IPS-NIHi11 (cell line): ENCODE data around the gene ATP10B.

Source experiments
- DNase-seq: peaks from one replicate; pipeline ENCODE4 v3.0.0; 2012; ENCODE audit warnings: mixed read lengths, low spot score

The ATP10B gene

DNA sequence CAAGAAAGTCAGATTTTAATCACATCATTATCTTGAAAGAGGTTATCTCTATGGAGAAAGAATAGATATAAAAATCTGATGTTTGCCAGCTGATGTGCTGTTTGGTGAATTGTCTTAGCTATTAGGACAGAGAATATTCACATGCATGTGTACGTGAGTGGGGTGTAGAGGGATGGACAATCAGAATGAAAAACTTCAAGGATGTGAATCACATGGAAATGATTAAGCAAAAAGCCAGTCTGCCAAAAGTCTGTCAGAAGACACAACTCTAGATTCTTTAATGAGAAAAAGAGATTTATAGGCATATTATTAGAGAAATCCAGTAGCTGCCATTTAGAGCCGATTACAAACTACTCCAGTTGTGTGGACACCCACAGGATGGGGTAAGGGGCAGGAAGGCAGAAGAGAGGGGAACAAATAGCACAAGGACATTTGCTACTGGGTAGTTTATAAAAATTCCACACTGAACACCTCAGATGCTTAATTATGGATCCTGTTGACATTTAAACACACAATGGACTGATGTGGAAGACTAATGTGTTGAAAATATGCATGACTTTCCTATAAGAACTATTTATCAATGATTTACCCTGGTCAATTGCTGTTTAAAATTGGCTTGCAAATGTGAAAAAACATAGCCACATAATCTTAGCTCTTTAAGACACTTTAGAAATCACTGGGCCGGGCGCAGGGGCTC, 302.9 kb downstream of the ATP10B start:
- DNase-seq, result no peak

DNA sequence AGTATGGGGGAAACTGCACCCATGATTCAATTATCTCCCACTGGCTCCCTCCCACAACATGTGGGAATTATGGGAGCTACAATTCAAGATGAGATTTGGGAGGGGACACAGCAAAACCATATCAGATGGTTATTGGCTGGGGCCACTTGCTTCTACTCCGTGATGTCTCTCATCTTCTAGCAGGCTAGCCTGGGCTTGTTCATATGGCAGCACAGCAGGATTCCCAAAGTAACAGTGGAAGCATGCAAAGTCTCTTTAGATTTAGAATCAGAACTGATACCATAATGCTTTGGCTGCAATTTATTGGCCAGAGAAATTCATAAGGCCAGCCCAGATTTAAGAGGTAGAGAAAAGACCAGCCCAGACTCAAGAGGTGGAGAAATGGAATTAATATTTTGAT, 304.1 kb downstream of the ATP10B start:
- DNase-seq, result no peak

GRCh38 chr5:160547061-160547460, 304.9 kb downstream of the ATP10B start:
- DNase-seq, result no peak

GRCh38 chr5:160545832-160546231, 306.2 kb downstream of the ATP10B start:
- DNase-seq, result no peak

DNA sequence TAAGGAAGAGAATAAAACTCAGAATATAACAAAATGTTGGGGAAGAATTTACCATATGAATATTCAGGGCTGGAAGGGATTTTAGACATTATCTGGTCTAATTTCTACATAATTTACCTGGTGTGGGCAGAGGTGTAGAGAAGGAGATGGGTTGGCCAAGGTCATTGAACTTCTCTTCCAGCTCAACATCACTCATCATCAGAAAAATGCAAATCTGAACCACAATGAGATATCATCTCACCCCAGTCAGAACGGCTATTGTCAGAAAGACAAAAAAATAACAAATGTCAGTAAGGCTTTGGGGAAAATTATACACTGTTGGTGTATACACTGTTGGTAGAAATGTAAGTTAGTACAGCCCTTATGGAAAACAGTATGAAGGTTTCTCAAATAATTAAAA, 308.6 kb downstream of the ATP10B start:
- no peak for DNase-seq

DNA sequence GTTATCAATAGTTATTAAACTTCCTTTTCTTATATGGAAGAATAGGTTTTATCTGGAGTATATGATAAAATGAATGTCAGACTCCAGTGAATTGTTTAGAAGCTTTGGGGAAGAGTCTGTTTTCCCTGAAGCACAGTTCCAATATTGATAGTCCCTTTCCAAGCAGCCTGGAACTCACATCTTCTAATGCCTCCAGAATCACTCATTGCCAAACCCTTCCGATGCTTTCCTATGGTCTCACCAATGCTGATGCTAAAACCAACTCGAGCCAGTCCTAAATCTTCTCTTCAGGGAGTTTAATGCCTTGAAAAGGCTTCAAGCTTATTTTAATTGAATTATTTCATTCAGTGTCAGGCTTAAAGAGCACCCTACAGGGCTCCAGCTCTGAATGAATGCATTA, 309.2 kb downstream of the ATP10B start:
- no peak for DNase-seq

- no peak for DNase-seq
Observed at GRCh38 chr5:160542281-160542680, 309.7 kb downstream of the ATP10B start.

DNA sequence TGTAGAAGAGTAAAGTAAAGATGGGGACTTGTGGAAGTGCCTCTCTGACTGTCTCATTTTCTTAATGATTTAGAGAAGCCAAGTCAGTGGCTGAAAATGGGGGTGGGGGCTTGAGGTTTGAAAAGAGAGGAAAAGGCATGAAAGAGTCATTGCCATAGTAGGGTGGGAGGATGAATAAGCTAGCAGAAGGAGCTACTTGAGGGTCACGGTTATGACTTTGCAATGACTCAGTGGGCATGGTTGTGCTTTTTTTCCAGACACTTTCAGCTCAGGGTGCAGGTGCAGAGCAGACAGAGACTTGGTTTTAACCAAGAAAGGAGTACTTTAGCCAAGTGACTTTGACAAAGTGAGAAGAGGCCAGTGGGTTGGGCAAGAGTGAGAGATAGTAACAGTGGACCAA, 312.6 kb downstream of the ATP10B start:
- no peak for DNase-seq

DNA sequence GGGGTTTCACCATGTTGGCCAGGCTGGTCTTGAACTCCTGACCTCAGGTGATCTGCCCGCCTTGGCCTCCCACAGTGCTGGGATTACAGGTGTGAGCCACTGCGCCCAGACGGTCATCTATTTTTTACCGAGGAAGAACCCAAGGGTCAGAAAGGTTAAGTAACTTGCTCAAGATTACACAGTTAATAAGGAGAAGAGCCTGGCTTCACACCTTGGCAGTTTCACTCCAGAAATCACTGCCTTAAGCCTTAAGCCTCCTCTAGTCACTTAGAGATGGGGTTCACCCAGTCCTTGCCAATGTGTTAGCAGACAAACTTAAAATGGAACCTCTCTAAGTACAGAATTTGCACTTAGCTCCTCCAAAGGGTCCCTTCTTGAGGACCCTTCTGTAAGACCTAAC, 314.1 kb downstream of the ATP10B start:
- DNase-seq, result no peak

DNA sequence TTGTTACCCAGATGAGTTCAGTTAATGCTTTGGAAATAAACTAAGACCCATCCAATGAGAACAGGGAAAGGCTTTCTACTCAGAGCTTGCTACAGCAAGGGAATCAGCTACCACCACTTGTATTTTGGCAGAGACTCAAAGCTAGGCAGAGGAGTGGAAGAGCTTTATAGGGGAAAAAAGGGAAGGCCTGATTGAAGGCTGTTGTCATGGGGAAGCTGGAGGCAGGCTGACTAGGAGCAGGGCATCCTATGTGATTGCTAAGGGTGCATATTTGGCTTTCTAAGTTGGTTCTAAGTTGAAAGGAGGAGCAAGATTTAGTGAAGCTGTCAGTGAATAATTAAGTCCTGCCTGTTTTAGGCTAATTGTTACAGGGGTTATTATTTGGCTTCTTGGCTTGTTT, 314.9 kb downstream of the ATP10B start:
- DNase-seq, result no peak

- no peak for DNase-seq
Observed at GRCh38 chr5:160534914-160535313, 317.1 kb downstream of the ATP10B start.

DNA sequence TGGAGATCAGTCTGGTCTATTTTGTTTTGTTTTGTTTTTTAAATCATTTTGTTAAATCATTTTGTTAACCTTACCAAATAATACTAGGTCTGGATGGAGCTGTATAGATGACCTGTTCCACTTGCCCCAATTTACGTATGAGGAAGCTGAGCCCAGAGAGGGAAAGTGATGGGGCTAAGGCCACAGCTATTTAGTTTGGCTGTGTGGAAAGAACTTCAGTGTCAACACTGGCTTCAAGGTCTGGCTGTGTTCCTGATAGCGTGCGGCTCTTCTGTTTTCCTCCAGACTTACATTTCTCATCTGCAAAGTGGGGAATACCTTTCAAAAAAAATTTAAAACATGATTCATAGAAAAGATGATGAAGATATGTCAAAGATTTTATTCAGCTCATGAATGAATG, 317.9 kb downstream of the ATP10B start:
- DNase-seq, result no peak

- DNase-seq, result no peak
Observed at GRCh38 chr5:160525471-160526261, 326.3 kb downstream of the ATP10B start.

DNA sequence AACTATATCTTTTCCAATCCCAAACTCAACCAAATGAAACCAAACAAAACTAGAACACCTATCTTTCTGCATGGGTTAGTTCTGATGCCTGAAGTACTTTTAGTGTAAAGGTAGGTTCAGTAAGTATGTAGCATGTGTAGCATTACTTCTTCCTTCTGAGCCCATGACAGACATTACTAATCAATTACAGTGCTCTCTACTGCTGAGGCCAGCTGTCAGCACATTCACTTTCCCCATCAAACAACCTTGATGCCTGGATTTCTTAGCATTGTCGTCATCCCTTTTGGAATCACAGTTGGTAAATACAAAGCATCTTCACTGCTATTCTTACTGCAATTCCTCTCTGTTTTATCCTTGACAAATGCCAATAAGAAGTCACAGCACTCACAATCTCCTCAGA, 327.2 kb downstream of the ATP10B start:
- DNase-seq, result no peak

GRCh38 chr5:160523502-160524163, 328.4 kb downstream of the ATP10B start:
- no peak for DNase-seq

DNA sequence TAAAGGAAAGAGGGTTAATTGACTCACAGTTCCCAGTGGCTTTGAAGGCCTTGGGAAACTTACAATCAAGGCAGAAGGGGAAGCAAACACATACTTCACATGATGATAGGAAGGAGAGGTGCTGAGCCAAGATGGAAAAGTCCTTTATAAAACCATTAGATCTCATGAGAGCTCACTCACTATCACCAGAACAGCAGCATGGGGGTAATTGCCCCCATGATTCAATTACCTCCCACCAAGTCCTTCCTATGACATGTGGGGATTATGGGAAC, 330.7 kb downstream of the ATP10B start:
- no peak for DNase-seq

DNA sequence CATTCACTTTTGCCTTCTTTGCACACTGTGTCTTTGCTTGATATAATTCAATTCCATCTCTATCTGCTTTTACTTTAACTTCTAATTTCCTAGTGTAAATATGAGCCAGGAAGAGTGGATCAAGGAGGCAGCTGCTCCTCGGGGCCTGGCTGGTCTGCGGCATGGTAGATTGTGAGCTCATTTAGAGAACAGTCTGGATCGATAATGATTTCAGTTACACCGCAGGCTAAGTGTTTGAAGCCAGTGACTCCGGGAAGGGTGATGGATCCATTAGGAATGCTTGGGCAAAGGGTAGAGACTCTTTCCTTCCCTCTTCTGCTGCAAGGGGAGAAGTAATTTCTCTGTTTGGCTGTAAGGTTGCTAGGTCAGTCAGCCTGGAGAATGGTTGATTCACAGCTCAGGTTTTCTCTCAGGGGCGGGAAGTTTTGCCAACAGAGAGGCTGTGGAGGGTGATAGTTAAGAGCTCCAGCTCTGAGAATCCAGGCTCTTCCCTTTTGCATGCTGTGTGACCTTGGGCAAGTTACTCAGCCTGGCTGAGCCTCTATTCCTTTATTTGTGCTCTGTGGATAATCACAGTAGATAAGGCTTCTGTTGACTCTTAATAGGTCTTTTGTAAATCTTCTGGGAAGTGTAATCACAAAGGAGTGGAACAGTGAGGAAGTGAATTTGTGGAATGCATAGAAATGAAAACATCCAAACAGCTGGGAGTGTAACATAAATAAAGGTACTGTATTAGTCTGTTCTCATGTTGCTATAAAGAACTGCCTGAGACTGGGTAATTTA, 331.2 kb downstream of the ATP10B start:
- DNase-seq, result no peak

- no peak for DNase-seq
Observed at GRCh38 chr5:160516696-160517530, 335.1 kb downstream of the ATP10B start.

DNA sequence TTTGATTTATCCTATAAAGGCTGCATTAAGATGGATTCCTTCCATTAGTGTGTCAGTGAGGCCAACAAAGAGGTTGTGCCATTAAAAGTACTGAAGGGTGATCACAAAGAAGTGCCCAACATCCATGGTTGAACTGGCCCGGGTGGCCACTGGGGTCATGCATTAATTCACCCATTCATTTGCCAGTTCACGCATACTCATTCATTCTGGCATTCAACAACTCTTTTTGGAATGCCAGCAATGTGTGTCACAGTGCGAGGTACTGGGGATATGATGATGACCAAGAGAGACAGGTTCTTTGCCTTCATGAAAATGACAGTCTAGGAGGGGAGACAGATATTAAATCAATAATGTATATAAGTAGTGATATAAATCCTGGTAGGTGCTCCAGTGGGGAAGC, 337.1 kb downstream of the ATP10B start:
- no peak for DNase-seq

GRCh38 chr5:160514191-160514590, 337.8 kb downstream of the ATP10B start:
- no peak for DNase-seq

GRCh38 chr5:160513485-160513884, 338.5 kb downstream of the ATP10B start:
- no peak for DNase-seq
